GM19239 (cell line): ENCODE measurements around the gene CD200.
"Not testable (repeated sequence)": the region's sequence is repeated elsewhere in the genome, so short reads cannot be mapped to it uniquely, and the experiment has no call there.

ENCODE experiments used
- DNase-seq: peaks from one replicate; pipeline ENCODE4 v3.0.0; 2011; ENCODE audit warnings: low spot score; ENCODE audit not compliant: insufficient read length
- FAIRE-seq: peaks from 2 replicates; lab custom pipeline; 2011; peaks lifted over from hg19 to GRCh38; lab: Jason Lieb, UNC

Gene CD200

DNA sequence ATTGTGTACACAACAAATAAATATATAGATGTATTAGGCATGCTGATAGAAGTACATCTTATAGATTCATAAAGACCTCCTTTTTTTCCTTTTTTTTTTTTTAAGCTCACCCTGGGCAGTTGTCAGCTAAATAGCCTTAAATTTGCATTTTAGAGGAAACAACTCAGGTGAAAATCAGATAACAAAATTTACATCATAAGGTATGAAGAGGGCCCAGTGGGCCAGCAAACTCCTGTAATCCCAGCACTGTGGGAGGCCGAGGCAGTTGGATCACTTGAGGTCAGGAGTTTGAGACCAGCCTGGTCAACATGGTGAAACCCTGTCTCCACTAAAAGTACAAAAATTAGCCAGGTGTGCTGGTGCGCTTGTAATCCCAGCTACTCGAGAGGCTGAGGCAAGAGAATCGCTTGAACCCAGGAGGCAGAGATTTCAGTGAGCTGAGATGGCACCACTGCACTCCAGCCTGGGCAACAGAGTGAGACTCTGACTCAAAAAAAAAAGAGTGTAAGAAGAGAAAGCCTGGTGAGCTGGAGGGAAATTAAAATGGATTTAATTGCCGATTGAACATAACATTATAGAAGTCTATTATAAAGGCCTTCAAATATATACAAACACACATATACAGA lies 72.1 kb downstream of the CD200 start:
- DNase-seq, FAIRE-seq: not testable (repeated sequence)

DNA sequence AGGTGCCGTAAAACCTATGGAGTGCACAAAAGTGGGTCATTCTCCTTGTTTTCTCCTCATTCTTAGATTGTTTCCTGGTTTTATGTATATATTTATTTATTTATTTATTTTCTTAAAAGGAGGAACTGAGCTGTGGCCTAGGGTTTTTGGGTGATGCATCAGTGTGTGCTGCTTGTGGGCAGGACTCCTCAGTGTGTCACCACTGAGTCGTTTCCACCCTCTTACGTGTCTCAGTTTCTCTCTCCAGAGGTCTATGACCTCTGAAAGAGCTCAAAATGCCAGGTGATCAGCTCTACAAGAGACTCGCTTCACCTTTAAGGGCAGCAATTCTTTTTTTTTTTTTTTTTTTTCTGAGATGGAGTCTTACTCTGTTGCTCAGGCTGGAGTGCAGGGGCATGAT lies 72.9 kb downstream of the CD200 start:
- FAIRE-seq (peak; percentile 55), DNase-seq (no peak)

DNA sequence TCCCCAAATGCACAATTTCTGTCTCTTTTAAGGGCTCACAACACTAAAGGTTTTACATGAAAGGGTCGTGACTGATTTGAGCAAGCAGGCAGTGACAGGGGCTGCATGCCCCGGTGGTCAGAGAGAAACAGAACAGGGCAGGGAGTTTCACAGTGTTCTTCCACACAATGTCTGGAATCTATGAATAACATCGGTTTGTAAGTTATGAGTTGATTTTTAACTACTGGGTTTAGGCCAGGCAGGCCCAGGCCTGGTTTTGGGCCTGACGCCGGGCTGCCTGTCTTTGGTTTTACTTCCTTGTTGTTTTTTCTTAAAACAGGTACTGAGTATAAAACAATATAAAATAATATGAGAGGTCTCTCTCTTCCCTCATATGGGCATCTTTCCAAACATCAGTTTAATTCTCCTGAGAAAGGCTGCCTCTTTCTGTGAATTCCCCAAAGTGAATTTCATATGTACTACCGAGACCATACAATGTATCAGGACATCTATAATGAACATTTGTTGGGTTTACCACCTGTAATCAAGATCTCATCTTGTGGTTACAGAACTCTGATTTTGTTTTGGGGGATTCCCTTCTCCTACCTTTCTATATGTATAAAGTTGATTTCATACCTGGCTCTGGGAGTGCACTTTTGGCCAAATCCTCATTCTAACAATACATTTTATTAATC lies 74.4 kb downstream of the CD200 start:
- FAIRE-seq (peak; percentile 92), DNase-seq (no peak)

DNA sequence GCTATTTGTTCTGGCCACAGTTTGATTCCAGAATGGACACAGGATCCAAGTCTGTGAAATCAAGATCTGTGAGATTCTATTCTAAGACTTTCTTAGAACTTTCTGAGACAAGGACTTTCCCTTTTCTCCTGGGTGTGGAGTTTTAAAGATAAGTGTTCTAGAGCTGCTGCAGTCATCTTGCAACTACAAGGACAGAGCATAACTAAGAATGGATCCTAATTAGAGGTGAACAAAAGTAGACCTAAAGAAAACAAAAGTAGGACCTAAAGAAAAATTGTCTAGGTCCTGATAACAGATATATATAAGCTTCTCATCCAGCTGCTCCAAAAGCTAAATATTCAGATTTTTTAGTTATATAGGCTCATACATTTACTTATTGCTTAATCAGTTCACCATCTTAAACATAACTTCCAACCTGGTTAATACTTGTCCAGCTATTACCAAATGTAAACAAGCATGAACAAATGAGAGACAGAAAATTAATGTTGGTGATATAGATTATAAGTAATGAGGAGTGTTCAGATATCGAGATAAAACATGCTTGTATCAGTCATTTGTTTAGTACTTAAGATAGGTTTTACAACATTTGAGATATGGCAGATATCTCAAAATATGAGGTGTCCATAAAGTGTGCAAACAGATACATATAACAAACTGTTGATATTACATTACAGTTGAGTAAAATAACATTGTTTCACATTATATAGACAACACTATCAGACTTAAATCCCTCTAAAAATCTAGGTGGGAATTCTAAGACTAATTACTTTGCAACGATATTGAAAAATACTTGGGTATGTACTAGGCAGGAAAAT lies 75.1 kb downstream of the CD200 start:
- DNase-seq (no peak), FAIRE-seq (no peak)

DNA sequence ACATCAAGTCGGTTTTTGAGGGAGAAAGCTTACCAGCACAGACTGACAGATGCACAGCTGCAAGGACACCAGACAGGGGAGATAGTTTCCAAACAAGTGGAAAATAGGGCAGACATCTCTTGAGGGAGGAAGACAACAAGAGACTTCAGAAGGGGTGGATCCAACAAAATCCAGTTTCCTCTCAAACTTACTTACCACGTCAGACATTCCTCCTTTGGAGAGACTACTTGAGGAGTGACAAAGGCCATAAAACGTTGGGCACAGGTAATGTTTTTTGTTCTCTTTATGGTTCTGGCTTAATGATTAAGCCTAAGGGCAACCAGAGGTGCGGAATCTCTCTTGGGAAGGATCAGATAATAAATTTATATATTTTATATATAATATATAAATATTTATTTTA lies 76.1 kb downstream of the CD200 start:
- no peak for DNase-seq

DNA sequence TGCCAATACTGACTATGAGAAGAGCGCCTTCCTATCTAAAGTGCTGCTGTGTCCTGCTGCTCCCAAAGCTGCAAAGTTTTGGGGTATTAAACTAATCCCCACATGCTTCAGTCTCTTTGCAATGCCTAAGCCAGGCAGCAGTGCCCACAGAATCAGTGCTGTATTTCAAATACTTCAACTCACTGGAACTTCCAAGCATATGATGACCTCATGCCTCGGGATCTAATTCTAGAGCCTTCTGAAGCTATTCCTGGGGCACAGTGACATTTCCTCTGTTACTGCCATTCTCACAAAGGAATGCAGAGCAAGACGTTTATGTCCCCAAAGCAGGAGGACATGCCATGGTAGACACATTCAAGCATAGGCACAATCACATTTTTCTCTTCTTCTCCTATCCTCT lies 78.5 kb downstream of the CD200 start:
- DNase-seq (no peak), FAIRE-seq (no peak)

More for the DNA sequence above, 76.1 kb downstream of the CD200 start:
- no peak for FAIRE-seq
